Nephron progenitor cell (in vitro differentiated cells): ENCODE data around the gene DNAH8.
A peak's percentile ranks its signal among the peaks of the same experiment; 100 is the strongest.

Source experiments
- DNase-seq: peaks from one replicate; pipeline ENCODE4 v3.0.0; 2021
- H3K27ac Mint-ChIP-seq: 2 replicates; pipeline ENCODE4 v1.8.0; 2021; ENCODE audit warnings: mild to moderate bottlenecking, moderate library complexity, mixed read lengths
- H3K27me3 Mint-ChIP-seq: 2 replicates; pipeline ENCODE4 v1.8.0; 2021; ENCODE audit warnings: mild to moderate bottlenecking, low read depth, mixed read lengths; ENCODE audit not compliant: poor library complexity
- H3K36me3 Mint-ChIP-seq: 2 replicates; pipeline ENCODE4 v1.8.0; 2021; ENCODE audit warnings: low read depth, mixed read lengths
- H3K4me1 Mint-ChIP-seq: 2 replicates; pipeline ENCODE4 v1.8.0; 2021; ENCODE audit warnings: mixed read lengths
- H3K4me3 Mint-ChIP-seq: 2 replicates; pipeline ENCODE4 v1.8.0; 2021; ENCODE audit warnings: mild to moderate bottlenecking, moderate library complexity, mixed read lengths
- H3K9me3 Mint-ChIP-seq: 2 replicates; pipeline ENCODE4 v1.8.0; 2021; ENCODE audit warnings: mild to moderate bottlenecking, moderate library complexity, mixed read lengths
- TF ChIP-seq, protein P1 (sequence below): fragments of 200-600 bp; sonication (generic); IDR thresholded peaks from 2 replicates; pipeline ENCODE4 v1.5.0; 2021; ENCODE audit warnings: antibody characterized with exemption

Gene DNAH8

DNA sequence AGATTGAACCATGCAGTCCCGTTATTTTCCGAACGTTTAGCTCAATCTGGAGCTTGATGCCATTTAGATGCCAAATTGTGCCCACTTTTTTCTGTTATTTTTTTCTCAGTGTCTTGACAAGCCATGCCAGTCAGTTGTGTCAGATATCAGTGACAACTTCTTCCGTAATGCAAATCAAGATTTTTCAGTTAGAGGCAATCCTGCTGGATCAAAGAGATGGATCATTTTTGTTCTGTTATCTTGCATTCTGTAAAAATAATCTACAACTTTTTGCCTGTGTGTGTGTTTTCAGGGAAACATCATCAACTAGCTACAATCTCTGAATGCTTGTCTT is 302.4 kb downstream of the DNAH8 start:
- Mint-ChIP-seq H3K9me3 (no peaks in the 10 kb centered on the region), H3K4me3 (no peak overlapping the region), H3K27me3 (peaks cover 19% of the 10 kb centered on the region), H3K4me1 (peaks cover 9% of the 10 kb centered on the region), H3K27ac (no peak overlapping the region), H3K36me3 (no peaks in the 10 kb centered on the region)
- DNase-seq: no peak
- TF ChIP-seq, protein P1, sequence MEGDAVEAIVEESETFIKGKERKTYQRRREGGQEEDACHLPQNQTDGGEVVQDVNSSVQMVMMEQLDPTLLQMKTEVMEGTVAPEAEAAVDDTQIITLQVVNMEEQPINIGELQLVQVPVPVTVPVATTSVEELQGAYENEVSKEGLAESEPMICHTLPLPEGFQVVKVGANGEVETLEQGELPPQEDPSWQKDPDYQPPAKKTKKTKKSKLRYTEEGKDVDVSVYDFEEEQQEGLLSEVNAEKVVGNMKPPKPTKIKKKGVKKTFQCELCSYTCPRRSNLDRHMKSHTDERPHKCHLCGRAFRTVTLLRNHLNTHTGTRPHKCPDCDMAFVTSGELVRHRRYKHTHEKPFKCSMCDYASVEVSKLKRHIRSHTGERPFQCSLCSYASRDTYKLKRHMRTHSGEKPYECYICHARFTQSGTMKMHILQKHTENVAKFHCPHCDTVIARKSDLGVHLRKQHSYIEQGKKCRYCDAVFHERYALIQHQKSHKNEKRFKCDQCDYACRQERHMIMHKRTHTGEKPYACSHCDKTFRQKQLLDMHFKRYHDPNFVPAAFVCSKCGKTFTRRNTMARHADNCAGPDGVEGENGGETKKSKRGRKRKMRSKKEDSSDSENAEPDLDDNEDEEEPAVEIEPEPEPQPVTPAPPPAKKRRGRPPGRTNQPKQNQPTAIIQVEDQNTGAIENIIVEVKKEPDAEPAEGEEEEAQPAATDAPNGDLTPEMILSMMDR: no peak

DNA sequence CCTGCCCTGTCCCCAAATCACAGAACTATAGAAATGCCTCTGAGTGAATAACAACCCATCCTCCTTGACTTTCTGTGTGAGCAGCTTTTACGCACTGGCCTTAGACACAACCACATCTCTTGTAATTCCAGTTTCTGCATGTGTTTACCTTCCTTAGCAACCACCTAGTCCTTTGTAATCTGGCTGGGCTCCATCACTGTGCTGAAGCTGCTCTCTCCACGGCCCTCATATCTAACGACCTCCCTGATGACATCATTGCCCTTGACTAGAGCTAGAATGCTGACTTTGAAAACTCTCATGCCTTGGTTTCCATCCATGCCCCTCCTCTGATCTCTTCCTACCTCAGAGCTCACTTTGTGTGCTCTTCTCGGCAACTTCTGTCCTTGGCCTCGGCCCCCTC is 303.0 kb downstream of the DNAH8 start:
- H3K27me3 Mint-ChIP-seq: peaks cover 14% of the 10 kb centered on the region
- H3K36me3 Mint-ChIP-seq: no peaks in the 10 kb centered on the region
- no peak overlapping the region for H3K27ac Mint-ChIP-seq
- H3K9me3 Mint-ChIP-seq: no peaks in the 10 kb centered on the region
- no peak overlapping the region for H3K4me3 Mint-ChIP-seq
- H3K4me1 Mint-ChIP-seq: peaks cover 9% of the 10 kb centered on the region
- TF ChIP-seq, protein P1: no peak
- no peak for DNase-seq

DNA sequence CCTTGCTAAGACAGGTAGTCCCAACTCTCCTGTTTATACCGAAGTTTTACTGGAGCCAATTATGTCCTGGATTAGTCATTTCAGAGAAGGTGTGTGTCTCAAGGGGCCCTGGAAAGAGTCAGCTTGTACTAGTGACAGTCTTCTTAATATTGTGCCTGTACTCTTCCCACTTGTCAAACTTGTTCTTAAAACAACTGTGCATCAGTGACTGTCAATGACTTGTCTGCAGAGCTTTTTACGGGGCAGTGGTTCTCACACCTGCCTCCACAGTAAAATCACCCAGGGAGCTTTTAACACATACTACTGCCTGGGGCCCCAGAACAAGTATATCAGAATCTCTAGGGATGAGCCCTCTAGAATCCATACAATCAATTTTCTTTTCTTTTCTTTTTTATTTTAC is 305.0 kb downstream of the DNAH8 start:
- Mint-ChIP-seq H3K4me1 (peaks cover 13% of the 10 kb centered on the region), H3K9me3 (no peaks in the 10 kb centered on the region), H3K27me3 (peaks cover 12% of the 10 kb centered on the region), H3K36me3 (no peaks in the 10 kb centered on the region), H3K4me3 (no peak overlapping the region), H3K27ac (no peak overlapping the region)
- DNase-seq: no peak
- TF ChIP-seq, protein P1: no peak

DNA sequence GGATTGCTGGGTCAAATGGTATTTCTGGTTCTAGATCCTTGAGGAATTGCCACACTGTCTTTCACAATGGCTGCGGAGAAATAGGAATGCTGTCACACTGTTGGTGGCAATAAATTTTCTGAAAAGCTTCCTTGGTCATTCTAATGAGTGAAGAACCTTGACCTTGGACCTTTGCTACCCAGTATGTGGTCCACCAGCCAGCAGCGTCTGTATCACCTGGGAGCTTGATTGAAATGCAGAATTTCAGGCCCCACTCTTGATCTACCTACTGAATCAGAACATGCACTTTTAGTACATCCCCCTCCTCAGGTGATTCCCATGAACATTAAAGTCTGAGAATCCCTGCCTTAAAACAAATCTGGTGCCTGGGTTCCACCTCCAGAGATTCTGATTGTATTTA is 305.9 kb downstream of the DNAH8 start:
- TF ChIP-seq, protein P1: no peak
- no peak overlapping the region for H3K27ac Mint-ChIP-seq
- peaks cover 12% of the 10 kb centered on the region for H3K27me3 Mint-ChIP-seq
- peaks cover 22% of the 10 kb centered on the region for H3K4me1 Mint-ChIP-seq
- DNase-seq: no peak
- H3K4me3 Mint-ChIP-seq: no peak overlapping the region
- H3K9me3 Mint-ChIP-seq: no peaks in the 10 kb centered on the region
- no peaks in the 10 kb centered on the region for H3K36me3 Mint-ChIP-seq

DNA sequence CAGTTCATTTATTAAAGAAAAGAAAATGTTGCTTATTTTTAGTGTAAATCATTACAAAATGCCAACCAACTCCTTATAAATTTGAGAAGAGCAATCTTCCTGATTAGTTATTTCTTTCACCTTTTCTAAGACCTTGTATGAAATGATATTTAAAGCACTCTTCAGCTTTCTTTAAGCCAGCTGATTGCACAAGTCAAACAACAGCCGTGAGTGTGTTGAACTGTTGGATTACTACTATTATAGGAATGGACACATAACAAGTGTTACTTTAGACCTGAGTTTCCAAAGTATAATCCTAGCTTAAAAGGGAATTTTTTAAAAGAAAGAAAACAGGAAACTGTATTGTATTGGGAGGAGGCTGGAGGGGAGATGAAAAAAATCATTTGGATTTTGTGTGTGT is 306.7 kb downstream of the DNAH8 start:
- no peak overlapping the region for H3K27ac Mint-ChIP-seq
- no peak for DNase-seq
- no peaks in the 10 kb centered on the region for H3K36me3 Mint-ChIP-seq
- H3K4me3 Mint-ChIP-seq: no peak overlapping the region
- peaks cover 10% of the 10 kb centered on the region for H3K27me3 Mint-ChIP-seq
- peaks cover 30% of the 10 kb centered on the region for H3K4me1 Mint-ChIP-seq
- no peaks in the 10 kb centered on the region for H3K9me3 Mint-ChIP-seq
- TF ChIP-seq, protein P1: no peak

DNA sequence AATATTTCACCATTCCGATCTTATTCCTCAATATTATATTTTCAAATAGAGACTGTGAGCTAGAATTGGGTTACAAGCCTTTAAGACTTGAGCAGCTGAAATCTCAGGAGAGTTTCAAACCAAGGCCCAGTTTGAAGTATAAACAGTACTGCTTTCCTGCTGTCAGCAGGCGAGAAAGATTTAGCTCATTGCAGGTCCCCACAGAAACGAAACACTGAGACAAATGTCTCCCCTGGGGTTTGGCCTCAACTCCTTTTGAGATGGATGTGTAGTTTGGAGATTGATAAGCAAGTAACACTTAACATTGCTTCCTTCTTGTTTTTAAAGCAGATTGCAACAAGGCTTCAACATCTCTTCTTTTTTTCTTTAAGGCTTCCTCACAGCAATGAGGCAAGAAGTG is 311.1 kb downstream of the DNAH8 start:
- TF ChIP-seq, protein P1: no peak
- Mint-ChIP-seq H3K4me1 (peaks cover 54% of the 10 kb centered on the region), H3K27me3 (peaks cover 16% of the 10 kb centered on the region), H3K27ac (peak overlapping the region; percentile 61), H3K4me3 (peak overlapping the region; percentile 12), H3K36me3 (no peaks in the 10 kb centered on the region), H3K9me3 (no peaks in the 10 kb centered on the region)
- no peak for DNase-seq
